GM21723 (cell line): Measurements from ENCODE around the gene PDE4D.
"Not testable (repeated sequence)": the region's sequence is repeated elsewhere in the genome, so short reads cannot be mapped to it uniquely, and the experiment has no call there.

Experiments
- ATAC-seq: cut with Tn5 transposase; IDR thresholded peaks from one replicate; pipeline ENCODE4 v1.9.1; 2021; ENCODE audit warnings: mild to moderate bottlenecking, moderate library complexity; ENCODE audit not compliant: unreplicated experiment

PDE4D gene

DNA sequence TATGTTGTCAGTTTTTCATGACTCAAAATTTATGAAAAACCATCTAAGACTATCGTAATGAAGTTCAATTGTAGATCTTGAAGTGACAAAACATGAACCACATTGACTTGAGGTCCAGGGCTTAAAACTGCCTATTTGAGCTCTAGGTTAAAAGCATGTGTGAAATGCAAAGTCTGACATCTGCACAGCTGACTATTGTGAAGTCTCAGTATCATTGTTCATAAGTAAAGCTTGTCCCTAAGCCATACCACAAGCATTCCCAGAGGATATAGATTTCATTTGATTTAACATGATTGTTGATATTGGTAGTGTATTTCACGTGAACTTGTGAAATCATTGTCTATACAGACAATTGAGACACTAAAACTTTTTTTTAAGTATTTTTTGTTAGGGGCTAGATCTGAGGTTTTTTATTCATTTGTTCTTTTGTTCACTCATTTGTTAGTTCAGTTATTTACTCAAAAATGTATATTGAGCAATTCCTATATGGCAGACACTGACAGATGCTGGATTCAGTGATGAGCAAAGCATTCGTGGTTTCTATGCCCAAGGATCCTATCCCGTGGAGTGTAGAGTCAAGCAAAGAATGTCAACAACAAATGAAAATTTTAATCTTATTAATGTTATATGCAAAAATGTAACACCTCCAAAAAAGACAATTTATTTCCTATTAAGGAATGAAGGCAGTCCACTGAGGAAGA, 825.4 kb downstream of the PDE4D start:
- ATAC-seq: no peak

DNA sequence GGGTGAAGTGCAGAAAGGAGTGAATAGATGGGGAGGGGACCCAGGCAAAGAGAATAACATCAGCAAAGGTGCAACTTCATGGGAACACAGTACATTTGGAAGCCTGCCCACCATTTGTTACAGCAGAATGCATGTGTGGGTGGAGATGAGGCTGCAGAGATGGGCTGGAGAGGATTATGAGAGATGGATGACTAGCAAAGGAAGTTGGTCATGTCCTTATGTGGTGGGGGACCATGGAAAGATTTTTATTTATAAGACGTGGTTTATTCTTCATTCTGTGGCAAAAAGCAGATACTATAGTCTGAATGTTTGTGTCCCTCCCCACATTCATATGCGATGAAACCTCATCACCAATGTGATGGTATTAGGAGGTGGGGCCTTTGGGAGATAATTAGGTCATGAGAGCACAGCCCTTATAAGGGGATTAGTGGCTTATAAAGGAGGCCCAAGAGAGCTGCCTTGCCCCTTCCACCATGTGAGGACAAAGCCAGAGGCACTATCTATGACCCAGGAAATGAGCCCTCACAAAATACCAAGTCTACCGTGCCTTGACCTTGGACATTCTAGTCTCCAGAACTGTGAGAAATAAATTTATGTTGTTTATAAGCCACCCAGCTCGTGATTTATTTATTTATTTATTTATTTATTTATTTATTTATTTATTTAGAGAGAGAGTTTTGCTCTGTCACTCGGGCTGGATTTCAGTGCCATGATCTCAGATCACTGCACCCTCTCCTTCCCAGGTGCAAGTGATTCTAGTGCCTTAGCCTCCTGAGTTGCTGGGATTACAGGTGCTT, 827.0 kb downstream of the PDE4D start:
- no peak for ATAC-seq

DNA sequence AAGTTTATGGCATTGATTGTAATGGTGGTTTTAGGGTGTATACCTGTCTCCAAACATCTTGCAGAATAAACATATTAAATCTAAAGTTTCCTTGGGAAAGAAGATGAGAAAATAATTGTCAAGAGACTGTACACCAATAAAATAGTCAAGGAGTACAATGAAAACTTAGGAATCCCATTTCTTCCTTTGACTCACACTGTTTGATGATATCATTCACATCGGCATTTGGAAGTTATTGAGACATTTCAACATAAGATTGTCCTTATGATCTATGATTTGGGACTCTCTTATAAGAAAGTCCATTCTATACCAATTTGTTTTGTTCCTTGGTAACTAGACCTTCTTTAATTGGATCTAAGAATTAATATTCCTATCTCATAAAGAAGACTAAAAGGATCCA, 828.0 kb downstream of the PDE4D start:
- no peak for ATAC-seq

DNA sequence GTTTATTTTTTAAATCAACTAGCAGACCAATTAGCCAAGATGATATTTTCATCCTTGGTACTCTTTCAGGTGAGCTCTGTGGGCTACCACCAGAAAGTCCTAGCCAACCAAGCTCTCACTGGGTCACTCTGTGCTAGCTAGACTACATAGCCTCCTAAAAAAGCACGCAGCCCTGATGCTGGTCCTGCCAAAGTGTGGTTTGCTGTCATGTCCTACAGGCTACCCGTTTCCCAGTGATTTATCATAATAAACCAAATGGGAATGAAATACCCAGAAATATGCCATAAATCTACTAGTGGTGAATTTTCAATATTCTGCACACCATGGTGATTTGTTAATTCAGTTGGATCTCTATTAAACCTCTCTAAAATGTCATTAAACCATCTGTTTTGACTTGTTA, 829.2 kb downstream of the PDE4D start:
- no peak for ATAC-seq

DNA sequence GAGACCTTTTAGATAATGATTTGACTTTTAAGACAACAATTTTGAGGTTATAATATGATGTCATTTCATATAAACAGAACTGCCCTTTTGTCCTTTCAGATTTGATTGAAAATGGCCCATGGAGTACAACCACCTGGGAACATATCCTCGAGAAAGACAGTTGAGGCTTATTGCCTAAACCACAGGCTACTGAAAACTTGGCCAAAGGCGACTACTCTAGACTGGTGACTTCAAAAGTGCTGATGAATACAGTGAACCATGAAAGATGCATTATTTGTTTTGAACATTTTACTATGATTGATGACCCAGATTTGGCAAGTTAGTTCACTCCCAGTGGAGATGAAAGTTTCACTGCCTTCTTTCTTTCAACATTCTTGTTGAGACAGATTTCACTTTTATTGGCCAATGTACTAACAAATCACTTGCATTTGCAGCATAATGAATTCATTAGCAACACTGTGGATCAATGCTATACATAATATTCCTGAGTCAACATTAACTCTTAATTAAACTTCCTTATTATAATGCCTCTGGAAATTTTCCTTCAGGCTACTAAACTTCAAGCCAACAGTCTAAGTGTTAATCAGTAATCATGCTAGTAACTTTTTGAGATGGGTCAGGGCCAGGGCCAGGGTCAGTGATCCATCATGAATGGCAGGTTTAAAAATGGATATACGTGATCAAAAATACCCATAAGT, 830.4 kb downstream of the PDE4D start:
- ATAC-seq: no peak

DNA sequence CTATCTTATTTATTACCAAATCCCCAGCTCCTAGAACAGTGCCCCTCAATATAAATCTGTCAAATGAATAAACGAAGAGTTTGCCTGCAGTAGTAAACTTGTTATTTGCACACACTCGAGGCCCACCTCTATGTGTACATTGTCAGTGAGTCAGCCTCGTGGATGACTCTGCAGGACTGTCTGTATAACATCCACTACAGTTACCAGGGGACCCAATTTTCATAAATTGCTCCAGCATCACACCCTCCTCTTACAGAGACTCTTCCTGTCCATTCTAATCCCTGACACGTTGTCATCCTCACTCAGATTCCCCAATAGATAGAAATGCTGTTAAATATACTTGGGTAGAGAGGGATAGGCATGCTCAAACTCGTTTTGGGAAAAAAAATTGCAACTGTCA, 832.1 kb downstream of the PDE4D start:
- no peak for ATAC-seq

DNA sequence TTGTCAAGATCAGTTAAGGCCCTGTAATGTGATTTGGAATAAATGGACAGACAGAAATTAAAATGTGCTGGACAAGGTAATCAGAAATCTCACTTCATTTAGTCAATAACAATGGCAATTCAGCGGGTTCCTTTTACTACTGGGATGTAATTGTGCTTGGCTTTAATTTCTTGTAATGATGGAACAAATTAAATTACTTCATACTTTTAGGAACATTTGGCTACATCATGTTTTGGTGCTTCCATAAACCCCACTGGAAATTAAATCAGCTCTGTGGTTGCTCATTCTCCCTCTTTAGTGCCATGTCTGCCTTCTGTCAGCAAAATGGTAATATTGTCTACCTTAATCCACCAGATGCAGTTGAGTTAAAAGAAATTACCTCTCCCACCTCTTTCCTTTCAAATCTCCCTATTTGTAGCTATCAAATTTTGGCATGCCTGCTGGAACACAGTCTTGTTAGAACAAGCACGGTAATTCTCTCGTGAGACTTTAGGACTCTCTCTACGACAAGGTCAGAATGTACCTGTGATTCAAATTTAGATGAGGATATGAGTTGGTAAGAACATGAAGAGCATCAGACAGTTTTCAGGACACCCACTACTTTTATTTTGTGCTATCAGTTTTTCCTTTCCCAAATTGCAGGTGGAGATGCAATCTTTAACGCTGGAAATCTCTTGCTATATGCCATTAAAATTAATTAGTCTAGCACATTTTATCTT, 834.4 kb downstream of the PDE4D start:
- no peak for ATAC-seq

DNA sequence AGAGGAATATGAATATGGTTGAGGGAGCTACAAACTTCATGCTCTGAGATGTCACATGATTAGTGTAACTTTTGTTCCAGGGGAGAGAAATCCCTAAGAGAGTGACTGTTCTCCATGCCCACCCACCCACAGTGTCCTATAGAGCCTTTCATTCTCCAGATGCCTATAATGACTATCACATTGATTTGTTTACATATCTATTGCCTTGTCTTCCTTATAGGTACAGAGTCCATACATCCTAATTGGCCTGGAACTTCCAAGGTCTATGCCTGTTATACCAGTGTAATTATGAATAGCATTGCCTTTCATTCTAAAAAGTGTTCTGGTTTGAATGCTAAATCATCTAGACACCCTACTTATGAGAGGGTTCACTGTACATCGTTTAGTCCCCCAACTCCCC, 835.3 kb downstream of the PDE4D start:
- ATAC-seq: no peak

DNA sequence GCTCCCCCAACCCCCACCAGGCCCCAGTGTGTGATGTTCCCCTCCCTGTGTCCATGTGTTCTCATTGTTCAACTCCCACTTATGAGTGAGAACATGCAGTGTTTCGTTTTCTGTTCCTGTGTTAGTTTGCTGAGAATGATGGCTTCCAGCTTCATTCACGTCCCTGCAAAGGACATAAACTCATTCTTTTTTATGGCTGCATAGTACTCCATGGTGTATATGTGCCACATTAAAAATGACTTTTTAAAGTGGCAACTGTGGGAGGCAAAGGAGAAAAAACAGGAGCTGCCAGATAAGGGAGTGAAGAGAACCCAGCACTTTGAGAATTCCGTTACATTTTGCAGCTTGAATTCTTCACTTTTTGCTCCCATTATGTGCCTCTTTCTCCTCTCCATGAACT, 836.9 kb downstream of the PDE4D start:
- ATAC-seq: not testable (repeated sequence)

DNA sequence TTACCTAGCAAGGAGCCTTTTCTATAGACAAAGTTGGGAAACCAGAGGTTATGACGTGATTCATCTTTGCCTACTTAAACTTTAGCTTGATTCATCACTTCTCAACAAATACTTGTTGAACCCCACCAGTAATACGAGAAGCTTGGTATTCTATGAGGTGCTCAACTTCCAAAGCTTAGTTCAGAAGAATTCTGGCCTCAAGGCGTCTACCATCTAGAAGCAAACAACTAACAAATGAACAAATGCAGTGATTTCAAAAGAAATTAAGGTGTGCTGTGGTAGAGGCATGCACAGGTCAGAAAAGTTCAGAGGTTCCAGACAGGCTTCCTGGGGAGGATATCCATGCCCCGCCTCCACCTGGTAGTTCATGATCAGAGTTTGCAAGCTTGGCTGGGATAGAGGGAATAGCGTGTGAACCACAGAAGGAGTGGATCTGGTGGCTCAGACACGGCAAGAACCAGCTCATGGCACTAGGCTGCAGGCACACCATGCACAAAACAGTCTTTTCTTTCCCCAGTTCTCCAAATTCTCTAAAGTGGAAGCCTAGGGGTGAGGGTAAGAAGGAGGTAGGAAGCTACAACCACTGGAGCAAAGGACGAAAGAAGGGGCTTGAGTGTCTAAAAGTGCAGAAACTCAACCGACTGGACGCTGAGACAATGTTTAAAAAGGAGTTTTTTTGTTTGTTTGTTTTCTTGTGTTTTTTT, 837.6 kb downstream of the PDE4D start:
- ATAC-seq: no peak

DNA sequence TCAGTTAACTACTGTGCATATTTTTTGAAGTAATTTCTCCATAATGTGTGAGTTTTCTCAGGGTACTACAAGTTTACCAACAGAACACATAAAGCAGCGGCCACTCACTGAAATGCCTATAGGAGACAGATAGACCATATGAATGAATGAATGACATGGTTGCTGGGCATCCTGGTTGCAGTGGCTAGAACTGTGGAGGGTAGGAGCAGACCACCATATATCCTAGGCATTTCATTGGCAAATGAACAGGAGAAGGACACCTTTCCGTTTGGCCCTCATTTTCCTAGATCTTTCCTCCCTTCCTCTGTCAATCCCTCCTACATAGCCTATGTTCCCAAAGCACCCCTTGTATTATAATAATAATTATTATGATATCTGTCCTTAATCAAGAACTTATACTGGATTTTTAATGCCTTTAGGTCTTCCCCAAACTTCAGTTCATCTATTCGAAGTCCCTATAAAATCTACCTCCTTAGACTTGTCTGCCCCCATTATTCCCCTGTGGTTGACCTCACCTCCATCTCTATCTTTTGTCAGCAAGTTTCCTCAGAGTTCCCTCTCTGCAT, 838.5 kb downstream of the PDE4D start:
- no peak for ATAC-seq

DNA sequence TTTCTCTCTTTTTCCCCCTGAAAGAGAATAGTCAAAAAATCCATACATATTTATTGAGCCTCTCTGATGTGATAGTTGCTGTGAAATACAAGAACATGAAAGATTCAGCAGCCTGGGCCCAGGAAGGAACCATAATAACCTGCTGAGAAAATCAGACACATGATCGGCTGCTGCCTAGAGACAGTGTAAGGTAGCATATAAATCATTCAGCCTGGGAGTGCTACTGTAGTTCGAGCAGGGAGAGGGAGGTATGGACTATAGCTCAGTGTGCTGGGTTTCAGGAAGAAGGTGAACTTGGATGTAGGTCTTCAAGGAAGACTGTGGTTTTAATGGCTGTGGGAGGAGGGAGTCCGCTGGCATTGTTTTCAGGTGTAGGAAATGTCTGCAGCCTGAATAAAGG, 841.6 kb downstream of the PDE4D start:
- no peak for ATAC-seq

DNA sequence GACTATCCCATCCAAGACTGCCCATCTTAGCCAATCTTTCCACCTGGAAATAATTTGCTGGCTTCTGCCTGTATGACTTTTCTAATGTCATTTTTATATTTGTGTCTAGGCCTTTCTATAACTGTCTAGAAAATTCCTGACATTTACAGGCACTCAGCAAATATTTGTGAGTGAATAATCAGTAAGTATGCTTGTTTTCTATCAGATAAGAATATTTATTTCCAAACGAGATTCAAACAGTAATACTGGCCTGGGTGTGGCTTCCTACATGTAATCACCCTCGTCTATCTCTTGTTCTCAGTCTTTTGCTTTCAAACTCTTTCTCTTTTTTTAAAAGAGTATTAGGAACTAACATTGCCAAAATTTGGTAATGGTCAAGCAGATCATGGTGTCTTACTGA, 844.4 kb downstream of the PDE4D start:
- ATAC-seq: no peak

DNA sequence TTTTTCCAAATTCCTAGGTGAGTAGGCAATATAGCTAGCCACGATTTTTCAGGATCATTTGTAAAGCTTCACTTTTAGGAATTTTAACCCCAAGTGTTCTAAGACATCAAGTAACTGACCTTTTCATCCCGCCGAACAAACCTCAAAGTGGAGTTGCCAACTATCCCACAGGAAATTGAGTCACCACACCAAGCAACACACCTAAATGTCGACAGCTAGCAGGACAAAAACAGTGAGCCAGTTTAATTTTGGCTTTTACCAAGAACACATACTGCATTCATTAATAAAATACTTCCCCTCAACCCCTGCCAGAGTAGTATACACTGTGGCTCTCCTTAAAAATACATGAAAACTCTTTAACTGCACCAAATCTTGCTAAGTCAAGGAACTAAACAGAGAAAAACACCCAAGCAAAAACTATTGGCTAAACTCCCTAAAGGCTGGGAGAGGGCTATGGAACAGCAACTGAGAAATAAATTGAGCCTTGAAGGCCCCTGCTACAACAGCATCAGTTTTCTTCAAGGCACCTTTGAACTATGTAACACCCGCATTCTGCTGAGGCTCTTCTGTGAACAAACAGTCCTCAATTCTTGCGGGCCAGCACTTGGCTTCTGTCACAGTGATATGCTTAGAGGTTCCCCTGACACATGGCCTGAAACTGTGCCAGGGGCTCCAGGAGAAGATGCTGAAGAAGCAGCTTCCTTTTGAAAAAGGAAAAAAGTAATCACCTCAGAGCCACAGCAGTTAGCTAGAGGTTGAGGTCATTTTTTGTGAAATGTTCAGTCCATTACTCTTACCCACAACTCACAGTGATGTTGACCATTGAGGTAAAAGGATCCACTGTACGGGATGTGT, 851.1 kb downstream of the PDE4D start:
- no peak for ATAC-seq

DNA sequence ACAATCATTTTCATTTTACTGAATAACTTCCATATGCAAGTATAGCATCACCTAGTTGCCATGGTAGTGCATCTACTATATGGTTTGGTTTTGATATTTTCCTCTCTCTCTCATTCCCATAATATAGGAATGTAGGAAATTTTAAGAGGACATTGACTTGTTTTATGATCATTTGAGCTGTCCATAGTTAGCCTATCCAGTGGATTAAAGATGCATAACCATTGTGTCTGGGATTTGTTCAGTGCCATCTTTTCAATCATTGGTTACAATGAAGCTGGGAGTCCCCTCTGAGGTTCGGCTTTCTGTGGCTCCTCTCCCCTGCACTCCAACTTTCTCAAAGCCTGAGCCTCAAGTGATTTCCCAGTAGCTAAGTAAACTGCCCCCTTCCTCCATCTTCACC, 852.2 kb downstream of the PDE4D start:
- no peak for ATAC-seq

DNA sequence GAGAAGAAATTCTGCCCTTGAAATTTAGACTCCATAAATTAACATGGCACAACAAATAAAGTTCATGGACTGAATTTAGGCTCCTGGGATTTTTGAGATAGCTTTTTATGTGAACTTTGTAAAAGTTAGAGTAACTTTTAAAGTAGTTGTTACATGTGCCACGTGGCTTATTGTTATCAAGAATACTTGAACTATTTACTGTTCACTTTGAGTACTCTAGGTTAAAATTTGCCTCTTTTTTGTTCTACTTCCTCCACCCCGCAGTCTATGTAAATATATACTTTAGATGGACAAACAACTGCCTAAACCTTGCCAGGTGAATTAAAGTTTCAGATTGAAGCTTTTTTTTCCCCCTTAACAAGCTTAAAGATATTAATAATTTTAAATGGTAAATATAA, 852.7 kb downstream of the PDE4D start:
- ATAC-seq: no peak

DNA sequence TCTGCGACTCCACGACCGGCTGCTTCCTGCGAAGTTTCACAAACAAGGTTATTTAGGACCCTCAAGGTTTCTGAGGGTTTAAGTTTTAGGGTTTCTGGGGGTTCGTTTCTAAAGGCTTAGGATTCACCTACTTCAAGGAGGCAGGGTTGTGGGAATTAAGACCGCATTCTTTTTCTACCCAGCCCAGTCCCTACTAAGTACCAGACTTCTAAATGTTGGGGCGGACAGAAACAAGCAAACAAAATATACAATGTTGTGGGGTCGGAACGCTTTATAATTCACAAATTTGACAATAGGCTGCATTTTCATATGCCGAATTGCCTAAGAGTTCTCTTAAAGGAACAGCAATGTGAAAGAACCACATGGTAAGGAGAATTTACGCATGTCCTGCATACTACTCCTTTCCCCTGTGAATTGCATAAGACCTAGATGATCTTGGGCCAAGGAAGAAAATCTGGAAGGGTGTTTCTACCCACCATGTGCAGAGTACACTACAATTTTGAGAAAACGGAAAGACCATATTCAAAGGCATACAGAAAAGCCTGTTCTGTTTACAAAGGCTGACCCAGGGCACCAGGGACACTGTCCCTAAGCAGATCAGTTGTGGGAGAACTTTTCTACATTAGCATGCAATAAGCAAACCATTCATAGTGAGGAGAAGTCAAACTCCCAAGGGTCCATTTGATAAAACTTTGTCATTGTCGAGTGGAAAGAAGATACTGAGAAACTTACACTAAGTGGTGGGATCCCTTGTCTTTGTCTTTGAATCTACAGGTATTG, 853.3 kb downstream of the PDE4D start:
- no peak for ATAC-seq

DNA sequence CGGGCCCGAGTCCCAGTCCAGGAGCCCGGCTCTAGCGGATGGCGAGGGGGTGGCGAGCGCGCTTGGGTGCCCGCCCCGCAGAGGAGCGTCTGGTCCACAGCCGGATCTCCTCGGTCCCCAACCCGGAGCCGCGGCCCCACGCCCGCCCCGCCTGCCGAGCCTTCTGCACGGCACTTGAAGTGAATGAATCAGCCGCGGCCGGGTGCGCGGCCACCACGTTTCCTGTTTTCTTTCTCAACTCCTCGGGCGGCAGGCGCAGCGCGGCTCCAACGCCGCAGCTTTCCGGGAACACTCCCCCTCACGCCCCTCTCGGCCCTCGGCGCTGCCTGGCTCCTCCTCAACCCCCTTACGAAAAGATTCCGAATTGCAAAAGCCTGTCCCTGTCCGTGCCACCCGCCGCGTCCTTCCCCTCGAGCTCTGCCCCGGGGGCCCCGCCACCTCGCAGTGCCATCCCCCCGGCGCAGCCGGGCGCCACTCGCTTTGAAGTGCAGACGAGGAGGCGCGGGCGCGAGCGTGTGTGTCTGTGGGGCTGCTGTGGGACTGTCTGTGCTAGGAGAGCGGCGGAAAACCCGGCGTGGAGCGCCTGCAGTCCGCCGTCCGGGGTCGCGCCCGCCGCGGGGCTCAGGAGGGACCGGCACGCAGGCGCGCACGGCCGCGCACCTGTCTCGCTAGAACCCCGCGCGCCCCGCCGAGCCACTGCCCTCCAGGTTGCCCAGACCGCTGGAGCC, 854.1 kb downstream of the PDE4D start:
- ATAC-seq: peak; percentile 68
